Panc1 (cell line): ENCODE results near the gene FIBP.

Source experiments
- SIN3A ChIP-seq: IDR thresholded peaks from 2 replicates; pipeline ENCODE4 v1.6.1; 2012; ENCODE audit warnings: low read depth, mild to moderate bottlenecking, low read length, moderate library complexity, borderline replicate concordance; ENCODE audit not compliant: insufficient read depth
- TCF7L2 ChIP-seq: IDR thresholded peaks from 2 replicates; pipeline ENCODE4 v1.6.1; 2011; ENCODE audit warnings: mild to moderate bottlenecking, low read depth, low read length, inconsistent platforms
- TF ChIP-seq, protein P1 (sequence below): fragments of 450-650 bp; IDR thresholded peaks from 2 replicates; pipeline ENCODE4 v1.5.1; 2017; ENCODE audit warnings: mild to moderate bottlenecking
- TF ChIP-seq, protein P2 (sequence below), 2 experiments: IDR thresholded peaks; 2 replicates each; pipeline ENCODE4 v1.6.1; 2011 to 2012; ENCODE audit warnings: low read depth in 2 of 2, control low read depth in 1 of 2, low read length in 1 of 2, mild to moderate bottlenecking in 1 of 2, moderate library complexity in 1 of 2; ENCODE audit not compliant: insufficient read depth in 1 of 2

DNA sequence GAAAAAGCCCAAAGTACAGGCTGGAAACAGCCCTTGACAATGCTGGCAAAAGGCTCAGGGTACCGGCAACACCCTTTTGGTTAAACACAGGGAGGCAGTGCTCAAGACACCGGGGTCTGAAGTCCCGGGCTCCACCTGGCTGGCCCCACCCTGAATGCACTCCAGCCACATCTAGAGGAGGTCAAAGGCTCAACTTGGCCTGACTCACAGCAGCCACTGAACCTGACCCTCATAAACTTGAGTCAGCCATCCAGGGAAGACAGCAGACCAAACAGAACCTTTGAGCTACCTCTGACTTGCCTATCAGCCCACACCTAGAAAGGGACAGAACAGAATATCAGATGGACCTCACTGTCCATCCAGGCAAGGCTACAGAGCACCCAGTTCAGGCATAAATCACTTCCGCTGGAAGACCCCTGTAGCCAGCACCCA lies 34.1 kb downstream of the FIBP start:
- TF ChIP-seq, protein P1, sequence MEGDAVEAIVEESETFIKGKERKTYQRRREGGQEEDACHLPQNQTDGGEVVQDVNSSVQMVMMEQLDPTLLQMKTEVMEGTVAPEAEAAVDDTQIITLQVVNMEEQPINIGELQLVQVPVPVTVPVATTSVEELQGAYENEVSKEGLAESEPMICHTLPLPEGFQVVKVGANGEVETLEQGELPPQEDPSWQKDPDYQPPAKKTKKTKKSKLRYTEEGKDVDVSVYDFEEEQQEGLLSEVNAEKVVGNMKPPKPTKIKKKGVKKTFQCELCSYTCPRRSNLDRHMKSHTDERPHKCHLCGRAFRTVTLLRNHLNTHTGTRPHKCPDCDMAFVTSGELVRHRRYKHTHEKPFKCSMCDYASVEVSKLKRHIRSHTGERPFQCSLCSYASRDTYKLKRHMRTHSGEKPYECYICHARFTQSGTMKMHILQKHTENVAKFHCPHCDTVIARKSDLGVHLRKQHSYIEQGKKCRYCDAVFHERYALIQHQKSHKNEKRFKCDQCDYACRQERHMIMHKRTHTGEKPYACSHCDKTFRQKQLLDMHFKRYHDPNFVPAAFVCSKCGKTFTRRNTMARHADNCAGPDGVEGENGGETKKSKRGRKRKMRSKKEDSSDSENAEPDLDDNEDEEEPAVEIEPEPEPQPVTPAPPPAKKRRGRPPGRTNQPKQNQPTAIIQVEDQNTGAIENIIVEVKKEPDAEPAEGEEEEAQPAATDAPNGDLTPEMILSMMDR = no peak
- TF ChIP-seq SIN3A = no peak
- TF ChIP-seq TCF7L2 = no peak
- TF ChIP-seq, protein P2, sequence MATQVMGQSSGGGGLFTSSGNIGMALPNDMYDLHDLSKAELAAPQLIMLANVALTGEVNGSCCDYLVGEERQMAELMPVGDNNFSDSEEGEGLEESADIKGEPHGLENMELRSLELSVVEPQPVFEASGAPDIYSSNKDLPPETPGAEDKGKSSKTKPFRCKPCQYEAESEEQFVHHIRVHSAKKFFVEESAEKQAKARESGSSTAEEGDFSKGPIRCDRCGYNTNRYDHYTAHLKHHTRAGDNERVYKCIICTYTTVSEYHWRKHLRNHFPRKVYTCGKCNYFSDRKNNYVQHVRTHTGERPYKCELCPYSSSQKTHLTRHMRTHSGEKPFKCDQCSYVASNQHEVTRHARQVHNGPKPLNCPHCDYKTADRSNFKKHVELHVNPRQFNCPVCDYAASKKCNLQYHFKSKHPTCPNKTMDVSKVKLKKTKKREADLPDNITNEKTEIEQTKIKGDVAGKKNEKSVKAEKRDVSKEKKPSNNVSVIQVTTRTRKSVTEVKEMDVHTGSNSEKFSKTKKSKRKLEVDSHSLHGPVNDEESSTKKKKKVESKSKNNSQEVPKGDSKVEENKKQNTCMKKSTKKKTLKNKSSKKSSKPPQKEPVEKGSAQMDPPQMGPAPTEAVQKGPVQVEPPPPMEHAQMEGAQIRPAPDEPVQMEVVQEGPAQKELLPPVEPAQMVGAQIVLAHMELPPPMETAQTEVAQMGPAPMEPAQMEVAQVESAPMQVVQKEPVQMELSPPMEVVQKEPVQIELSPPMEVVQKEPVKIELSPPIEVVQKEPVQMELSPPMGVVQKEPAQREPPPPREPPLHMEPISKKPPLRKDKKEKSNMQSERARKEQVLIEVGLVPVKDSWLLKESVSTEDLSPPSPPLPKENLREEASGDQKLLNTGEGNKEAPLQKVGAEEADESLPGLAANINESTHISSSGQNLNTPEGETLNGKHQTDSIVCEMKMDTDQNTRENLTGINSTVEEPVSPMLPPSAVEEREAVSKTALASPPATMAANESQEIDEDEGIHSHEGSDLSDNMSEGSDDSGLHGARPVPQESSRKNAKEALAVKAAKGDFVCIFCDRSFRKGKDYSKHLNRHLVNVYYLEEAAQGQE (IDR thresholded peaks at IDR 0.05; ENCODE audit: insufficient read depth in 1 of 2, low read depth in 2 of 2, low read length in 1 of 2) = no peak
